Activated CD4-positive, alpha-beta T cell treated with anti-CD3 and anti-CD28 coated beads, Interleukin-2, amount 50 U/mL, for 1 hour (primary cell): ENCODE results near the gene CLDN14.

Source experiments
- DNase-seq: peaks from one replicate; pipeline ENCODE4 v3.0.0-alpha.2; 2020

The CLDN14 gene

GRCh38 chr21:36429947-36430546 lies 49.9 kb downstream of the CLDN14 start:
- DNase-seq = peak; percentile 52

DNA sequence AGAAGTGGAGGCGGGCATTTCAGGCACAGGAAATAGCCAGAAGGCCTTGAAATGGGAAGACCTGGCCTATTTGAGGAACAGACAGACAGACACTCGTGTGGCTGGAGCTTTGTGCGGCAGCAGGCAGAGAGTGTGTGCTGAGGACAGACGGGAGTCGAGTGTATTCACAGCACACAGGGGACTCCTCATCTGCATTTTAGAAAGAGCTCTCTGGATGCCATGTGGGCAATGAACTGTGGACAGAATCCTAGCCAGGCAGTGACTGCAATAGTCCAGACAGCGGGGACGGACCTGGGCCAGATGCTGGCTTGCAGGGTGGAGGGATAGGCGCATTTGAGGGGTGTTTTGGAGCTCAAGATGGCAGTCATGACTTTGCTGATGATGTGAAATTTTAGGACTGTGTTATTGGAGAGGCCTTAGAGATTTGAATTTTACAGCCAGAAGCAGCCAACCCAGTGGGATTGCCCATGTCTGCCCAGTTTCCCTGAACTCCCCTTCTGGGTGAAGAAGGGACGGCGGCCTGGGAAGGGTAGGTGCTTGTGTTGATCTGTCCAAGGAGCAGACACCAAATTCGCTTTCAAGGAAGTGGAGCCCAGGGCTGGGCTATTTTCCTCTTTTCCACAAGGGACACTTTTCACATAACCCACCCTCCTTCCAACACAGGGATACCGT lies 51.0 kb downstream of the CLDN14 start:
- DNase-seq = no peak

DNA sequence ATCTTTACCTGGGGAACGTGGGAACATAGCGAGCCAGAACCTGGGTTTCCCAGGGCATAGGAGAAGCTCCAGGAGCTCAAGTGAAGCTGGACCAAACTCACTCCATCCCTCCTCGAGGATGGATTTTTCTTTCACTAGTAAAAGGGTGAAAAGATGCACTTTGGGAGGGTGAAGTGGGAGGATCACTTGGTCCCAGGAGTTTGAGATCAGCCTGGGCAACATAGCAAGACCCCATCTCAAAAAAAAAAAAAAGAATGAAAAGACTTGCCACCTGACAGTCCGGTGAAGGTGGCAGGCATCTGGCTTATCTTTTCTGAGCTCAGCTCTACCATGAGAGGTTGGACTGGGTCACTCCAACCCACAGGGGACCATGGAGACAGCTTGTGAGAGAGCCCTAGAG lies 52.4 kb downstream of the CLDN14 start:
- DNase-seq = no peak

DNA sequence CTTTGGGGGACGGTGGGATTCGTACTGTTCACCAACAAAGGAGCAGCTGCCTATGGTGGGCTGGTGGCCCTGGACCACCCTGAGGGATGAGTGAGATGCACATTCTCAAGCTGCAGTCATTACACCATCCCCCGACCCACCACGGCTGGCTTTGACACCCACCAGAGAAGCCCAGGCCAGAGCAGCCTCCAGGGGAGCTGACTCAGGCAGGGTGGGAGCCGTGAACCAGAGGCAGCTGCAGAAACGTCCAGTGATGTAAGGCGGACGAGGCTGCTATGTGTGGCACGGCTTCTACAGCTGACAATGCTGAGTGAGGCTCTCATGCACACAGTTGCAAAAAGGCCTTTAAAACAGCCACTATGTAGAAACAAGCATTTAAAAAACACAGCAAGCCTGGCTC lies 54.6 kb downstream of the CLDN14 start:
- no peak for DNase-seq

- DNase-seq = no peak
Measured at GRCh38 chr21:36424592-36424991, 55.3 kb downstream of the CLDN14 start.

- no peak for DNase-seq
Measured at GRCh38 chr21:36423771-36424433, 56.0 kb downstream of the CLDN14 start.

DNA sequence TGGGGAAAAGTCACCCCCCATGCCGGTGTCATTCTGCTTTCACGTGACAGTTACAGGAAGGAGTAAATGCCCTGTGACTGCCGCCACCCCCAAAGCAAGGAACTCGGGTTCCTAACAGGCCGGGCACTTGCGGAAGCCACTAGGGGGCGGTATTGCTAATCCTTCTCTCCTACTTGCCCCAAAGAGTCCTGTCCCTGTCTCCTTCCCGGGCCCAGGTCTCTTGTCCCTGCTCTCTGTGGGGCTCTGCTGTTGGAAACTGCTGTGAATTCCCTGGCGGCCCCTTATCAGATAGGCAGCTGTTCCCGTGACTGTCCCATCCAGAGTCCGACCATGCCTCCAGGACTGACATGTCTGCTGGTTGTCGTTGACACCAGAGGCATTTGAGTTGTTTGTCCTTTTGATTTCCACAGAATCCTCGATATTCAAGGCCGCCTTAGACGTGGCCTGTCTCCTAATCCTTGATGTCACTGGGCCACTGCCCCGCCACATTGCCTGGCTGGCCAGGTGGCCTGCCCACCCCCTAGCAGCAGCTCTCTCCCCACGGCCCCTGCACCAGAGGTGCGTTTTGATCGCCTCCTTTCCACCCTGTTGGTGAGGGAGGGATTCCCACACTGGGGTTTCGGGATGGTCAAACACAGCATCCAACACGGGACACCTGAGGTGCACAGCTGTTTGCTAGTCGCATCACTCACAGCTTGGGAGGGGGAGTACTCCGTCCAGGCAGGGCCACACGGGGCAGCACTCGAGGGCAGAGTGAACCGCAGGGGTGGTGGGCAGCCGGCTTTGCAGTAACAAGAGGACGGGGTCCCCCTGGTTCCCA lies 57.4 kb downstream of the CLDN14 start:
- peak; percentile 8 for DNase-seq

DNA sequence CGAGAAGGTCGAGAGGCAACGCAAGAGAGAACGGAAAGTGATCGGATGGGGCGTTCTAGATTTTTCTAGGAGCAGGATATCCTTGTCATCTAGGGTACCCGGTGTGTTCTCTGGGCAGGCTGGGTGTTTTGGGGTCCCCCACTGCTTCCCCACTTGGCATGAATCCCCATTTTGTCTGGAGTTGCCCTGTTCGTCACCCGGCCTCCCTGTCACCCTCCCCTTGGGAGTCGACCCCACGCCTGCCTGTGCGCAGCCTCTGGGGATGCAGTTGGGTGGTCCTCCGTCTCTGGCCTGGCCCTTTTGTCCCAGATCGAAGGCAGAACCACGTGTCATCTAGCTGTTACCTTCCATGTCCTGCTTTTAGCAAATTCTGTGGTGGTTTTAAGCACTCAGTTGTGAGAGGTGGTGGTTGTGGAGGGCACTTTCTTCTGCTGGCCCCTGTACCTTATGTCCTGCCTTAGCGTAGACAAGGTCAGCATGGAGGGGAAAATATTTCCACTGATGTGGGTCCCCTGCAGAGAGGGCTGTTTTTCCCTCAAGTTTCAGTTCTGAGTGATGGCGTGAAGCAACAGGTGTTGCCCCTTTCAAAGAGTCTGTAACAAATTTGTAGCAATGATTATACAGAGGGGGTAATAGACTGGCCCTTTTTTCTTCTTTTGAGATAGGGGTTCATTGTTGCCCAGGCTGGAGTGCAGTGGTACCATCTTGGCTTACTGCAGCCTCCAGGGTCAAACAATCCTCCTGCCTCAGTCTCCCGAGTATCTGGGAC lies 59.2 kb downstream of the CLDN14 start:
- no peak for DNase-seq

- DNase-seq = peak; percentile 31
Measured at GRCh38 chr21:36419996-36420395, 59.9 kb downstream of the CLDN14 start.

GRCh38 chr21:36419241-36419640 lies 60.7 kb downstream of the CLDN14 start:
- DNase-seq = no peak

DNA sequence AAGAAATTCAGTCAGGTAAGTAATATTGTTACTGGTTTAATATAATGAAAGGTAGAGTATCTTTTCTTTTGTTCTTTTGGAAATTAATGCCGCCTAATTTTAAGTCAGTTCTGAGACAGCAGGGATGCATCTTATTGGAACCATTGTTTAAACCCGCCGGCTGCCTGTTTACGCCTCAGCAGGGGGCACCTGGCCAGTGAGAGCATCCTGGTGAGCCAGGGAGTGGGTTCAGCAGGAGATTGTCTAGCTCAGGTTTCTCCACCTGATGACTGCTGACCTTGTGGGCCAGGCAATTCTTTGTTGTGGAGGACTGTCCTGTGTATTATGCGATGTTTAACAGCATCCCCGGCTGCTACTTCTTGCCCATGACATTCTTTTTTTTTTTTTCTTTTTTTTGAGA lies 64.5 kb downstream of the CLDN14 start:
- no peak for DNase-seq

DNA sequence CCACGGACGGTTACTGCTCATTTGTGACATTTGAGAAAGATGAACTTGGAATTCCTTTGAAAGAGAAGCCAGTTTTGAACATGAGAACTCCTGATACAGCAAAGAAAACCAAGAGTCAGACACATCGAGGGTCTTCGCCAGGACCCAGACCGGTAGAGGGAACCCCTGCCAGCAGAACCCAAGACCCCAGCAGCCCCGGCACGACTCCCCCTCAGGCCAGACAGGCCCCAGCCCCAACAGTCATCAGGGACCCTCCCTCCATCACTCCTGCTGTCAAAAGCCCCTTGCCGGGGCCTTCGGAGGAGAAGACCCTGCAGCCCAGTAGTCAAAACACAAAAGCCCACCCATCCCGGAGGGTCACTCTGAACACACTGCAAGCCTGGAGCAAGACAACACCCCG lies 67.0 kb downstream of the CLDN14 start:
- DNase-seq = no peak

- no peak for DNase-seq
Measured at GRCh38 chr21:36411301-36411700, 68.6 kb downstream of the CLDN14 start.
